Measurements from ENCODE around the gene RNF220.
A peak's percentile ranks its signal among the peaks of the same experiment; 100 is the strongest.

RNF220 gene

DNA sequence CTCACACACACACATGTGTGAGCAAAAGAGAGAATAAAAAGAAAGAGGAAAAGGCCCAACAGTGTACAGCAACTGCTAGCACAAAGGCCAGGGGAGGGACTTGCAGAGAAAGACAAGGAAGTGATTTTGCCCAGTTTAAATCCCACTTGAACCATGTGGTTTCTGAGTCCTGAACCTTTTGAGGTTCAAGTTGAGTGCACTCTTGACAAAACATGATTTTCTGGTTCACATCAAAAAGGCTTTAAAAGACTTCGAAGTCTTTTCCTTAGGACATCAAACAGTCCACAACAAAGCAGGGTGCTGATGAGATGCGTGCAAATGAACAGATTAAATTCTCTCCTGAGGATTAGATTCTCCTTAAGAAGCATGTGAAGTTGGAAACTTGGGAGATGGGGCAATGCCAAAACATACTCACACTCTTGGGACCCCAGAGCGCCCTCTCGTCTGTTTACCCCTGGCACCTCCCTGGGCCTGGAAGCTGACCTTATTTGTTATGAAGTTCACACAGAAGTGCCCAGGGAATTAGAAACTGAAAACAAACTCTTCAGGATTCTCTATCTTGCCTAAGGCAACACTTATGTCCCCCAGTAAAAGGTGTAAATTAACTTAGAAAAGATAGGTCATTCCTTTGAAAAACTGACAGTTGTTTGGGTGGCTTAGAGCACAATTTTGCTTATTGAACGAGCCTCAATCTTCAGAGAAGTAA, 31.5 kb downstream of the RNF220 start:
- DNase-seq (ENCODE audit: low read depth, low spot score) = peak; percentile 55

DNA sequence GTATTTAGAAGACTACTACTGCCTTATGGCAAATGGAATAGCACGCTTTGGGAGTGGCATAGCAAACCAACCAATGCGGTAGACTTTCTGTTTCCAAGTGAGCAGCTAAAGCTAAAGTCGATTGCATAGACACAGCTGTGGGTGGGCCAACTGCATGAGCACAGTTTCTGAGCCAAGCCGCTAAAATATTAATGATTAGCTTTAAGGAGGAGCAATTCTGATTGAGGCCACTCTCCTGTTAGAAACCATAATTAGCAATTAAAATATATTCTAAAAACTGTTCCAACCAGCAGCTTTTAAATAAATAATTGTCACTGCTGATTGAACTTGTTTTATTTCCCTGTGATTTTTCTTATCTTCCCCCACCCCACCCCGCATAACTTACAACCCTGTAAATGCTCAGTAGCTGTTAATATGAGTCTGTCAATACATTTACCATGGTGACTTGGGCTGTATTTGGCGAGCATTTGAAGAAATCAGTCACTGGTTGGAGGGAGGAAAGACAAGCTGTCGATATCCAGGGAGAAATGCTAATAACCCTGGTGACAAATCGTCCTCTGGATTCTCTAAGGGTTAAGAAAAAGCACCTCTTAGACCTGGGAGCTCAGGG, 32.2 kb downstream of the RNF220 start:
- DNase-seq (ENCODE audit: low read depth, low spot score) = peak; percentile 58

DNA sequence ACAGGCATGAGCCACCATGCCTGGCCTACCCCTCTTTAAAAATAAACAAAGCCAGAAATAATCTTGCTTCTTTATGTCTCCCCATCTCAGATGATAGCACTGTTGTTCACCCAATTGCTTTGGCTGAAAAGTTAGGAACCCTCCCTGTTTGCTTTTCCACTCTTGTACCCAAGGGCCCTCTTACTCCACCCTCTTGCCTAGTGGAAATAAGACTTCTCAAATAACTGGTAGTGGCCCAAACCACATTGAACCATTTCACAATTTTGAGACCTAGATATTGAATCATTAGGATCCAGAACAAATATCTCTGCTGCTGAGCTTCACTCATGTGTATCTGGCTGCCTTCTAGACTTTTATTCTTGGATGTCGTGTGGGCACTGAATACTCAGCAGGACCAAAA, 37.7 kb downstream of the RNF220 start:
- no peak for DNase-seq (ENCODE audit: low read depth, low spot score)

- no peak for DNase-seq (ENCODE audit: low read depth, low spot score)
Measured at GRCh38 chr1:44447051-44447810, 42.2 kb downstream of the RNF220 start.

DNA sequence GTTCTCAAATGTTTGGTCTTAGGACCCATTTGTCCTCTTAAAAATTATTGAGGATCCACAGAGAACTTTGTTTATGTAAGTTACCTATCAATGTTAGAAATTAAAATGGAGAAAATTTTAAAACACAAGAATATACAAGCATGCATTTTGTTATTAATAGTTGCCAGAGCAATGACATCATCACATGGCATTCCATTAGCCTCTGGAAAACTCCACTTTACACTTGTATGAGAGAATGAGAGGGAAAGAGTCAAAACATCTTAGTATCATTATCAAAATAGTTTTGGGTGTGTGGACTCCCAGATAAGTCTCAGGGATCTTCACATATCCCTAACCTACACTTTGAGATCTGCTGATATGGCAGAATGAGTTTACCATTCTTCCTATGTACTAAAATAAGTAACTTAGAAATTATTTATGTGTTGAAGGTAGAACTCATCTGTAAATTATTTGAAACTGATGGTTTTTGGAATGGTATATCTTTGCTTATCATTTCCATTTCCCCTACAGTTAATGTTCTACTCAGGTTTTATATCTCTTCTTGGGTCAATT, 48.8 kb downstream of the RNF220 start:
- DNase-seq (ENCODE audit: low read depth, low spot score) = no peak

- no peak for DNase-seq (ENCODE audit: low read depth, low spot score)
Measured at GRCh38 chr1:44454704-44455103, 49.6 kb downstream of the RNF220 start.

GRCh38 chr1:44460107-44460882, 55.2 kb downstream of the RNF220 start:
- DNase-seq (ENCODE audit: low read depth, low spot score) = no peak

- peak; percentile 49 for DNase-seq (ENCODE audit: low read depth, low spot score)
Measured at GRCh38 chr1:44464361-44464760, 59.3 kb downstream of the RNF220 start.

- DNase-seq (ENCODE audit: low read depth, low spot score) = peak; percentile 34
Measured at GRCh38 chr1:44467566-44467965, 62.5 kb downstream of the RNF220 start.

GRCh38 chr1:44471911-44472453, 66.9 kb downstream of the RNF220 start:
- no peak for DNase-seq (ENCODE audit: low read depth, low spot score)

GRCh38 chr1:44472620-44473525, 67.8 kb downstream of the RNF220 start:
- peak; percentile 70 for DNase-seq (ENCODE audit: low read depth, low spot score)

- no peak for DNase-seq (ENCODE audit: low read depth, low spot score)
Measured at GRCh38 chr1:44476891-44477290, 71.8 kb downstream of the RNF220 start.

GRCh38 chr1:44481701-44482100, 76.6 kb downstream of the RNF220 start:
- DNase-seq (ENCODE audit: low read depth, low spot score) = no peak

DNA sequence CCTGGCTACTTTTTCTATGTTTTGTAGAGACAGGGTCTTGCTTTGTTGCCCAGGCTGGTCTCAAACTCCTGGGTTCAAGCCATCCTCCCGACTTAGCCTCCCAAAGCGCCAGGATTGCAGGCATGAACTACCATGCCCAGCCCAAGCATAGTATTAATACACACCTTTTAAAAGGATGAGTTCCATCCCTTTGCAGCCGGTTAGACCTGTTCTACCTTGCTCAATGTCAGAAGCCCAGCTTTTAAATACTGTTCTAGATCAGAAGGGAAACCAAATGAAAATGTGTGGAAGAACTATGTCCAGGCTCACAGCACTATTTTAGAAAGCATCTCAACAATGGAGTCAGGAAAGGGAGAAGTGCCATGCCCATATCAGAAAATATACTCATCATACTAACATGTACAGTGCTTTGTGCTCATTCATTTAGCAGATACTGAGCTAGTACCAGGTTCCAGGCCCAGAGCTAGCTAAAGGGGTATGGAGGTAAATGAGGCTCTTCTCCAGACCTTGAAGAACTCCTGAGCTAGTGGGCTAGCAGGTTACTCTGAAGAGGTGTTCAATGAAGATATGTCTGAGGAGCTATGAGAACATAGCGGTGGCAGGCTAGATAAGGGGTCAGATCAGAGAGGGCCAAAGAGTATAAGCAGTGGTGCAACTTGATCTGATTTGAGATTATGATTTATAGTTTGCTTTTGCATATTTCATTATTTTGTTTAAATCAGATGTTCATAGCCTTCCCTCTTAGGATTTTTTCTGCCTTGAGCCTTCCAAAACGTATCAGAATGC, 78.2 kb downstream of the RNF220 start:
- DNase-seq (ENCODE audit: low read depth, low spot score) = no peak

GRCh38 chr1:44484155-44484688, 79.2 kb downstream of the RNF220 start:
- peak; percentile 61 for DNase-seq (ENCODE audit: low read depth, low spot score)

DNA sequence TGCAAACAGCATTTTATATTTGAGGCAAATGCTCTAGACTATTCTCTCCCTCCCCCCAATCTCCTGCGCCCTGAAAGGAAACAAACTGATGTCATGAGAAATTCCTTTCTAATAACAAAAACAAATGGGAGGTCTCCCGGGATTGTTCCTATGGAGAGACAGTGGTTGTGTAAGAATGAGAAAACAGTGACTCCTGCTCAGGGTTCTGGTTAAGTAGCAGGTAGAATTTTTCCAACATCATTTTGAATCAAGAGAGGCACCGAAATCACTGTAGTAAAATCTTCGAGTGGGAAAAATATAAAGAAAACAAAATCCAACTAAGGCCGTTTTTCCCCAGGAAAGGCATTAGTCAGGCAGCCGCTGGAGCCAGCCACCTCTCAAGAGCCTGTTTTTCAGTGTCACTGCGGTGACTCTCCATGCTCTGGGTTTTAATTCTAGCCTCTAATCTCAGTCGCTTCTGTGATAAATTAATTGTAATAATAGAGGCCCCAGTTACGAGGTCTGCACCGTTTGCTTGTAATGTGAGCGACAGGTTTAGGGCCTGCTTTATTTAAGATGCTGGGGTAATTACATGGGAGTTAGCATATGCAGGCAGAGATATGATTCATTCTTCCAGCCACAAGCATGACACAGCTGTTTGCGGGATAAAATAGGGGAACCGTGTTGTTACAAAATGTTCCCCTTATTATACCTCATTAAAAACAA, 80.3 kb downstream of the RNF220 start:
- DNase-seq (ENCODE audit: low read depth, low spot score) = peak; percentile 80

DNA sequence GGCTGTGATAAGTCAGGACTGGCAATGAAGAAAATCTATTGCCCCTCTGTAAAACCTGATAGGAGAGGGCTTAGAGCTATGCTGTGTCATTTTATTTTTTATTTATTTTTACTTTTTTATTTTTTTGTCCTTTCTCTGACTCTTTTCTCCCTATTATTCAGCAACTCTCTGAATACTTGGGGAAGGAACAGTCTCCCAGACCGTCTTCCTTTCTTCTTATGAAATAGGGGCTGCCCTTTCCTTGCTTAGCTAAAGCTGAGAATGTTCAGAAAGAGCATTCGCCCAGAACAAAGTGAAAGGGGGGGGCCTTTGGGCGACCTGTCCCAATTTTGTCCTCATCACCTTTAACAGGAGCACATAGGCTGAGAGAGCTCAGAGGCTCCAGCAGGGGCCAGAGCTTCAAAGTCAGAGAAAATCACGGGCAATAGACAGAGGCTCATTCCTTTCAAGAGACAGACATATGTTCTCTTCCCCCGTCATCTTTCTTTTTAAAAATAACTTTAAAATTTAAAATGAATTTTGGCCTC, 80.9 kb downstream of the RNF220 start:
- DNase-seq (ENCODE audit: low read depth, low spot score) = no peak

DNA sequence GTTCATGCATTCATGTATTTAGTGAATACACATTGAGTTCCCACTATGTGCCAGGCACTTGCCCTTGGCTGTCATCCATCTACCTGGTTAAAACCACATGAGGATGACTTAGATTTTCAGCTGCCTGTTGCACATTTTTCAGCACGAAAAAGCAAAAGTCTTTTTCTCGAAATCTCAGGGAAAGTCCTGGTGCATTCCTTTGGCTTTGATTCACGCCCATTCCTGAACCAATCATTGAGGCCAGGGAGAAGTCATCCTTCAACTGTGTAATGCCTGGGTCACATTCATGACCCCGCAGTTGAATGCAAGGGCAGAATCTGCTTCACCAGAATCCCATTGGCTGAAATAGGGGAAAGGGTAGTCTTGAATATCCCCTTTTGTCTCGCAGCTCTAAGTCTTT, 84.4 kb downstream of the RNF220 start:
- peak; percentile 48 for DNase-seq (ENCODE audit: low read depth, low spot score)

All from astrocyte of the hippocampus (primary cell).